ENCODE measurements around the gene ZNF180.
A peak's percentile ranks its signal among the peaks of the same experiment; 100 is the strongest.
"Not testable (repeated sequence)": the region's sequence is repeated elsewhere in the genome, so short reads cannot be mapped to it uniquely, and the experiment has no call there.

ZNF180 gene

GRCh38 chr19:44499962-44500949, at the start of gene ZNF180:
ZNF180 (minus strand) TSS chr19:44500522; CDS start chr19:44497334, 3,188 bp downstream.
- peaks cover 4% of the 10 kb centered on the region; the same call in 1 of the 2 replicates for H3K9me3 ChIP-seq (ENCODE audit: control insufficient read depth, insufficient read depth, low read length)
- H3K4me1 ChIP-seq (ENCODE audit: insufficient read depth, low read length), result no peaks in the 10 kb centered on the region
- peak within 1 kb of the TSS; percentile 89 for H3K9ac ChIP-seq (ENCODE audit: low read depth, low read length)
- peaks cover 4% of the 10 kb centered on the region; the same call in 1 of the 2 replicates for H3K36me3 ChIP-seq (ENCODE audit: insufficient read depth, low read length)

GRCh38 chr19:44549507-44549906, 49.2 kb upstream of the ZNF180 start:
- H3K9ac ChIP-seq (ENCODE audit: low read depth, low read length), result no peak overlapping the region
- H3K36me3 ChIP-seq (ENCODE audit: insufficient read depth, low read length), result no peaks in the 10 kb centered on the region
- H3K9me3 ChIP-seq (ENCODE audit: control insufficient read depth, insufficient read depth, low read length), result no peaks in the 10 kb centered on the region
- no peaks in the 10 kb centered on the region for H3K4me1 ChIP-seq (ENCODE audit: insufficient read depth, low read length)

GRCh38 chr19:44548736-44549135, 48.4 kb upstream of the ZNF180 start:
- Histone ChIP-seq H3K9ac (ENCODE audit: low read depth, low read length) (no peak overlapping the region), H3K9me3 (ENCODE audit: control insufficient read depth, insufficient read depth, low read length) (no peaks in the 10 kb centered on the region), H3K4me1 (ENCODE audit: insufficient read depth, low read length) (no peaks in the 10 kb centered on the region), H3K36me3 (ENCODE audit: insufficient read depth, low read length) (no peaks in the 10 kb centered on the region)

GRCh38 chr19:44544031-44544430, 43.7 kb upstream of the ZNF180 start:
- Histone ChIP-seq H3K9me3 (ENCODE audit: control insufficient read depth, insufficient read depth, low read length) (no peaks in the 10 kb centered on the region), H3K4me1 (ENCODE audit: insufficient read depth, low read length) (no peaks in the 10 kb centered on the region), H3K36me3 (ENCODE audit: insufficient read depth, low read length) (no peaks in the 10 kb centered on the region), H3K9ac (ENCODE audit: low read depth, low read length) (no peak overlapping the region)

GRCh38 chr19:44542671-44543070, 42.3 kb upstream of the ZNF180 start:
- Histone ChIP-seq H3K36me3 (ENCODE audit: insufficient read depth, low read length) (no peaks in the 10 kb centered on the region), H3K9me3 (ENCODE audit: control insufficient read depth, insufficient read depth, low read length) (no peaks in the 10 kb centered on the region), H3K4me1 (ENCODE audit: insufficient read depth, low read length) (no peaks in the 10 kb centered on the region), H3K9ac (ENCODE audit: low read depth, low read length) (no peak overlapping the region)

- no peaks in the 10 kb centered on the region for H3K4me1 ChIP-seq (ENCODE audit: insufficient read depth, low read length)
- no peaks in the 10 kb centered on the region for H3K9me3 ChIP-seq (ENCODE audit: control insufficient read depth, insufficient read depth, low read length)
- H3K9ac ChIP-seq (ENCODE audit: low read depth, low read length), result no peak overlapping the region
- H3K36me3 ChIP-seq (ENCODE audit: insufficient read depth, low read length), result no peaks in the 10 kb centered on the region
Measured at GRCh38 chr19:44540736-44541135, 40.4 kb upstream of the ZNF180 start.

GRCh38 chr19:44539991-44540390, 39.7 kb upstream of the ZNF180 start:
- H3K9me3 ChIP-seq (ENCODE audit: control insufficient read depth, insufficient read depth, low read length), result no peaks in the 10 kb centered on the region
- H3K36me3 ChIP-seq (ENCODE audit: insufficient read depth, low read length), result no peaks in the 10 kb centered on the region
- H3K4me1 ChIP-seq (ENCODE audit: insufficient read depth, low read length), result no peaks in the 10 kb centered on the region
- H3K9ac ChIP-seq (ENCODE audit: low read depth, low read length), result no peak overlapping the region

GRCh38 chr19:44539236-44539826, 39.0 kb upstream of the ZNF180 start:
- no peak overlapping the region for H3K9ac ChIP-seq (ENCODE audit: low read depth, low read length)
- H3K4me1 ChIP-seq (ENCODE audit: insufficient read depth, low read length), result no peaks in the 10 kb centered on the region
- H3K9me3 ChIP-seq (ENCODE audit: control insufficient read depth, insufficient read depth, low read length), result no peaks in the 10 kb centered on the region
- H3K36me3 ChIP-seq (ENCODE audit: insufficient read depth, low read length), result no peaks in the 10 kb centered on the region

GRCh38 chr19:44535361-44535760, 35.0 kb upstream of the ZNF180 start:
- not testable (repeated sequence) for H3K36me3 ChIP-seq (ENCODE audit: insufficient read depth, low read length); H3K9ac ChIP-seq (ENCODE audit: low read depth, low read length); H3K4me1 ChIP-seq (ENCODE audit: insufficient read depth, low read length); H3K9me3 ChIP-seq (ENCODE audit: control insufficient read depth, insufficient read depth, low read length)

- Histone ChIP-seq H3K4me1 (ENCODE audit: insufficient read depth, low read length) (no peaks in the 10 kb centered on the region), H3K9ac (ENCODE audit: low read depth, low read length) (no peak overlapping the region), H3K9me3 (ENCODE audit: control insufficient read depth, insufficient read depth, low read length) (no peaks in the 10 kb centered on the region), H3K36me3 (ENCODE audit: insufficient read depth, low read length) (no peaks in the 10 kb centered on the region)
Measured at GRCh38 chr19:44532819-44533218, 32.5 kb upstream of the ZNF180 start.

GRCh38 chr19:44530777-44531176, 30.5 kb upstream of the ZNF180 start:
- no peaks in the 10 kb centered on the region for H3K36me3 ChIP-seq (ENCODE audit: insufficient read depth, low read length)
- no peaks in the 10 kb centered on the region for H3K4me1 ChIP-seq (ENCODE audit: insufficient read depth, low read length)
- H3K9me3 ChIP-seq (ENCODE audit: control insufficient read depth, insufficient read depth, low read length), result no peaks in the 10 kb centered on the region
- H3K9ac ChIP-seq (ENCODE audit: low read depth, low read length), result no peak overlapping the region

GRCh38 chr19:44529536-44529935, 29.2 kb upstream of the ZNF180 start, which contains the start of gene CEACAM20:
CEACAM20 (minus strand) TSS chr19:44529675; CDS start chr19:44529509, 166 bp downstream.
- no peaks in the 10 kb centered on the region for H3K4me1 ChIP-seq (ENCODE audit: insufficient read depth, low read length)
- H3K36me3 ChIP-seq (ENCODE audit: insufficient read depth, low read length), result no peaks in the 10 kb centered on the region
- no peaks in the 10 kb centered on the region for H3K9me3 ChIP-seq (ENCODE audit: control insufficient read depth, insufficient read depth, low read length)
- H3K9ac ChIP-seq (ENCODE audit: low read depth, low read length), result no peak within 1 kb of the TSS

GRCh38 chr19:44527554-44527953, 27.2 kb upstream of the ZNF180 start:
- H3K9me3 ChIP-seq (ENCODE audit: control insufficient read depth, insufficient read depth, low read length), result no peaks in the 10 kb centered on the region
- H3K9ac ChIP-seq (ENCODE audit: low read depth, low read length), result no peak overlapping the region
- H3K4me1 ChIP-seq (ENCODE audit: insufficient read depth, low read length), result no peaks in the 10 kb centered on the region
- no peaks in the 10 kb centered on the region for H3K36me3 ChIP-seq (ENCODE audit: insufficient read depth, low read length)

- no peaks in the 10 kb centered on the region for H3K9me3 ChIP-seq (ENCODE audit: control insufficient read depth, insufficient read depth, low read length)
- H3K36me3 ChIP-seq (ENCODE audit: insufficient read depth, low read length), result no peaks in the 10 kb centered on the region
- no peak overlapping the region for H3K9ac ChIP-seq (ENCODE audit: low read depth, low read length)
- H3K4me1 ChIP-seq (ENCODE audit: insufficient read depth, low read length), result no peaks in the 10 kb centered on the region
Measured at GRCh38 chr19:44525721-44526430, 25.6 kb upstream of the ZNF180 start.
